GM23338 (cell line): ENCODE data around the gene DIP2C. TPM values are rescaled to one million over a fixed set of nuclear protein-coding genes. Genes with fewer than 3 reads are reported as not detected.
A peak's percentile ranks its signal among the peaks of the same experiment; 100 is the strongest.

Experiments used
- ATAC-seq: fragments of 200-7000 bp; cut with Tn5 transposase; 3 replicates; pipeline ENCODE4 v1.9.1; 2020
- DNase-seq: peaks from one replicate; pipeline ENCODE4 v3.0.0-alpha.2; 2015; ENCODE audit warnings: low spot score
- H2AFZ ChIP-seq: fragments of 200-600 bp; sonication (generic); 2 replicates; pipeline ENCODE4 v1.8.0; 2016; ENCODE audit warnings: antibody characterized with exemption, mild to moderate bottlenecking, moderate library complexity
- H3F3A ChIP-seq: fragments of 200-600 bp; sonication (generic); replicated peaks from 2 replicates; pipeline ENCODE4 v1.8.0; 2017; ENCODE audit warnings: antibody characterized with exemption, mixed run types, low read depth
- H3K27ac ChIP-seq: fragments of 200-600 bp; sonication (generic); 2 replicates; pipeline ENCODE4 v1.6.1; 2016; ENCODE audit warnings: low read depth
- H3K27me3 ChIP-seq: fragments of 200-600 bp; sonication (generic); 2 replicates; pipeline ENCODE4 v1.8.0; 2016; ENCODE audit warnings: mild to moderate bottlenecking, mixed run types, moderate library complexity; ENCODE audit not compliant: insufficient read depth
- H3K36me3 ChIP-seq: fragments of 200-600 bp; sonication (generic); 2 replicates; pipeline ENCODE4 v1.8.0; 2016; ENCODE audit warnings: mild to moderate bottlenecking; ENCODE audit not compliant: insufficient read depth
- H3K4me1 ChIP-seq: fragments of 200-600 bp; sonication (generic); 2 replicates; pipeline ENCODE4 v1.8.0; 2016; ENCODE audit warnings: mild to moderate bottlenecking, moderate library complexity; ENCODE audit not compliant: insufficient read depth
- H3K4me2 ChIP-seq: fragments of 200-600 bp; sonication (generic); 2 replicates; pipeline ENCODE4 v1.7.1; 2017; ENCODE audit warnings: mixed run types
- H3K4me3 ChIP-seq: fragments of 200-600 bp; sonication (generic); 2 replicates; pipeline ENCODE4 v1.6.1; 2016; ENCODE audit warnings: mixed run types
- H3K79me2 ChIP-seq: fragments of 200-600 bp; sonication (generic); replicated peaks from 2 replicates; pipeline ENCODE4 v1.8.0; 2017; ENCODE audit warnings: mild to moderate bottlenecking; ENCODE audit not compliant: insufficient read depth
- H3K9me2 ChIP-seq: fragments of 200-600 bp; sonication (generic); 2 replicates; pipeline ENCODE4 v1.8.0; 2017; ENCODE audit not compliant: insufficient read depth
- H4K20me1 ChIP-seq: fragments of 200-600 bp; sonication (generic); replicated peaks from 2 replicates; pipeline ENCODE4 v1.8.0; 2017; ENCODE audit warnings: mild to moderate bottlenecking; ENCODE audit not compliant: insufficient read depth
- H3K27ac Mint-ChIP-seq: 2 replicates; pipeline ENCODE4 v1.8.0; 2020; ENCODE audit warnings: inconsistent platforms, mild to moderate bottlenecking, moderate library complexity, mixed read lengths
- H3K27me3 Mint-ChIP-seq: 3 replicates; pipeline ENCODE4 v1.8.0; 2022; ENCODE audit warnings: low read depth, mild to moderate bottlenecking, moderate library complexity, mixed read lengths, inconsistent platforms; ENCODE audit not compliant: insufficient read depth, poor library complexity
- H3K36me3 Mint-ChIP-seq: 3 replicates; pipeline ENCODE4 v1.8.0; 2021; ENCODE audit warnings: low read depth, mild to moderate bottlenecking, inconsistent platforms, moderate library complexity, mixed read lengths
- H3K4me1 Mint-ChIP-seq: 3 replicates; pipeline ENCODE4 v1.8.0; 2020; ENCODE audit warnings: mild to moderate bottlenecking, inconsistent platforms, mixed read lengths
- H3K4me3 Mint-ChIP-seq: 3 replicates; pipeline ENCODE4 v1.8.0; 2021; ENCODE audit warnings: moderate library complexity, mild to moderate bottlenecking, inconsistent platforms, mixed read lengths
- H3K9me3 Mint-ChIP-seq: 3 replicates; pipeline ENCODE4 v1.8.0; 2020; ENCODE audit warnings: moderate library complexity, mild to moderate bottlenecking, inconsistent platforms, mixed read lengths
- CTCF ChIP-seq, 2 experiments: fragments of 200-600 bp in 1 of 2; sonication (generic) in 1 of 2; conservative IDR thresholded peaks; 2 replicates each; pipeline versions ENCODE4 v1.5.1 to v1.6.1; 2016 to 2017; ENCODE audit warnings: antibody characterized with exemption in 2 of 2, low read depth in 2 of 2, mild to moderate bottlenecking in 2 of 2, moderate library complexity in 1 of 2
- EZH2 ChIP-seq: fragments of 200-600 bp; sonication (generic); IDR thresholded peaks from one replicate; pipeline ENCODE4 v1.8.0; 2017; ENCODE audit warnings: antibody characterized with exemption, mild to moderate bottlenecking, low read depth; ENCODE audit not compliant: unreplicated experiment
- POLR2AphosphoS5 ChIP-seq: IDR thresholded peaks from 2 replicates; pipeline ENCODE4 v1.6.1; 2016; ENCODE audit warnings: antibody characterized with exemption, low read depth
- STAT1 ChIP-seq: IDR thresholded peaks from one replicate; pipeline ENCODE4 v1.6.1; 2016; ENCODE audit warnings: antibody characterized with exemption; ENCODE audit not compliant: unreplicated experiment
- ZNF114 ChIP-seq: fragments of 250-450 bp; sonication (Bioruptor Pico); IDR thresholded peaks from 2 replicates; pipeline ENCODE4 v1.5.0; 2020; ENCODE audit warnings: mild to moderate bottlenecking, moderate library complexity
- ZNF331 ChIP-seq: fragments of 250-450 bp; sonication (Bioruptor Pico); IDR thresholded peaks from 2 replicates; pipeline ENCODE4 v1.5.0; 2020; ENCODE audit warnings: low read depth, mild to moderate bottlenecking, moderate library complexity
- polyA plus RNA-seq: library from polyadenylated mRNA; unstranded; fragments of >200 nt; fragmentation: Nextera tagmentation; extraction: Ambion mirVana; gene quantifications from 2 replicates; pipeline ENCODE4 v1.2.1, GENCODE V29; 2016
- total RNA-seq: library from RNA; depleted of rRNA; stranded (reverse); fragments of >200 nt; shearing (Covaris generic); gene quantifications from 2 replicates; pipeline ENCODE4 v1.2.3, GENCODE V29; 2014
- TF ChIP-seq, protein P1 (sequence below): IDR thresholded peaks from 2 replicates; pipeline ENCODE4 v1.6.1; 2016; ENCODE audit warnings: antibody characterized with exemption

DIP2C gene
- total and polyA plus RNA-seq, 2 experiments from 2014 or later, result 5.1 to 7.7 TPM

DNA sequence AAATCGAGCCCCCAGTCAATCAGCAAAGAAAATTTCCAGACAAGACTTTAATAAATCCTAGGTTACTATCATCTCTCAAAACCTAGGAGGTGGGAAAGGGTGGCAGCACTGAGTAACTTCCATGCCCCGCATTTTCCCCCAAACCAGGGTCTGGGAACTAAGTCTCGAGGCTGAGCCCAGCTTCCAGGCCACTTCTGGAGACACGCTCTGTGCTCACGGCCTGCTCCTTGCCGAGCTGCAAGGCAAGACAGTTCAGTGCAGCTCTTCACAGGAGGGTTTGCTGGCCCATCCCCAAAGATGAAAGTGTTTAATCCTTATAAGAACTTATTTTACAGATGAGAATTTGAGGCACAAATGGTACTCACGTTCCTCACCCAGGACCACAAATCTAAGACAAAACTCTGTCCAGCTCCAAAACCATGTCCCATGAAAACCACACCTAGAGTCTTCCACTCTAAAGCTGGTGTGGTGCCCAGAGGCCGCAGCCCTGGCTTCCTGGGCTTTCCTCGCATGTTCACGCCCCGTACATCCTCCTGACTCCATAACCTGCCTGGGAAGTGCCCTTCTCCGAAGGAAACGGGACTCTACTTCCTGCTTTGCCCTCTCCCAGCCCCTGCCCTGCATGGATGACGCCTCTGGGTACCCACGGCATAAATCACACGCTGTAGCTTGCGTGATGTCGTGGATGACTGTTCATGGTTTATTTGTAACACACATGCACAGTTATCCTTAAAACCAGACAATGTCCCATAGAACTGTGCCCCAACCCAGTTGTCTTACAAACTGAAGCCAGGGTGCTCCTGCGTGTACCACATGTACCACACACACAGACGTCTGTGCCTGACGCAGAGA, 201.2 kb downstream of the DIP2C start:
- no peak overlapping the region for H3K4me3 ChIP-seq
- H3K36me3 ChIP-seq, result no peaks in the 10 kb centered on the region
- Mint-ChIP-seq H3K27me3 (peaks cover 12% of the 10 kb centered on the region), H3K9me3 (no peaks in the 10 kb centered on the region; the same call in 2 of the 3 replicates), H3K27ac (no peak overlapping the region), H3K4me3 (no peak overlapping the region), H3K36me3 (no peaks in the 10 kb centered on the region), H3K4me1 (peaks cover 51% of the 10 kb centered on the region)
- no peak overlapping the region for H3K27ac ChIP-seq
- H3F3A ChIP-seq, result 0 out of 2 replicates have a peak, but pooled peaks cover 4% of the 10 kb centered on the region
- H3K4me1 ChIP-seq, result peaks cover 15% of the 10 kb centered on the region
- H3K27me3 ChIP-seq, result no peaks in the 10 kb centered on the region
- H3K79me2 ChIP-seq, result no peaks in the 10 kb centered on the region; the same call in 1 of the 2 replicates
- DNase-seq (no peak), ATAC-seq (no peak)
- no peak overlapping the region for H2AFZ ChIP-seq
- TF ChIP-seq STAT1 (no peak), POLR2AphosphoS5 (no peak), CTCF (conservative IDR thresholded peaks at IDR 0.05; ENCODE audit: low read depth in 2 of 2) (peak; percentile 9 to 16; a peak in 1 of 4 replicates), EZH2 (no peak)
- TF ChIP-seq, protein P1, sequence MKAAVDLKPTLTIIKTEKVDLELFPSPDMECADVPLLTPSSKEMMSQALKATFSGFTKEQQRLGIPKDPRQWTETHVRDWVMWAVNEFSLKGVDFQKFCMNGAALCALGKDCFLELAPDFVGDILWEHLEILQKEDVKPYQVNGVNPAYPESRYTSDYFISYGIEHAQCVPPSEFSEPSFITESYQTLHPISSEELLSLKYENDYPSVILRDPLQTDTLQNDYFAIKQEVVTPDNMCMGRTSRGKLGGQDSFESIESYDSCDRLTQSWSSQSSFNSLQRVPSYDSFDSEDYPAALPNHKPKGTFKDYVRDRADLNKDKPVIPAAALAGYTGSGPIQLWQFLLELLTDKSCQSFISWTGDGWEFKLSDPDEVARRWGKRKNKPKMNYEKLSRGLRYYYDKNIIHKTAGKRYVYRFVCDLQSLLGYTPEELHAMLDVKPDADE, result no peak
- H4K20me1 ChIP-seq, result peaks cover 4% of the 10 kb centered on the region
- no peak overlapping the region for H3K4me2 ChIP-seq
- no peaks in the 10 kb centered on the region for H3K9me2 ChIP-seq

- Histone ChIP-seq H4K20me1 (peaks cover 4% of the 10 kb centered on the region), H3K9me2 (no peaks in the 10 kb centered on the region), H3K27ac (no peak overlapping the region), H3K4me1 (peaks cover 11% of the 10 kb centered on the region; the same call in 1 of the 2 replicates), H3K27me3 (no peaks in the 10 kb centered on the region), H3K4me2 (no peak overlapping the region), H2AFZ (no peak overlapping the region), H3K79me2 (no peaks in the 10 kb centered on the region), H3K36me3 (no peaks in the 10 kb centered on the region), H3K4me3 (no peak overlapping the region), H3F3A (0 out of 2 replicates have a peak, but pooled peaks cover 4% of the 10 kb centered on the region)
- no peaks in the 10 kb centered on the region; the same call in 2 of the 3 replicates for H3K9me3 Mint-ChIP-seq
- H3K27ac Mint-ChIP-seq, result no peak overlapping the region
- TF ChIP-seq CTCF (conservative IDR thresholded peaks at IDR 0.05; ENCODE audit: low read depth in 2 of 2), result no peak
- TF ChIP-seq ZNF331 (CRISPR knock-in tag), result no peak
- no peak for TF ChIP-seq ZNF114
- no peak for TF ChIP-seq POLR2AphosphoS5
- peaks cover 12% of the 10 kb centered on the region for H3K27me3 Mint-ChIP-seq
- ATAC-seq (no peak), DNase-seq (no peak)
- H3K4me1 Mint-ChIP-seq, result peaks cover 39% of the 10 kb centered on the region
- H3K4me3 Mint-ChIP-seq, result no peak overlapping the region
- no peaks in the 10 kb centered on the region for H3K36me3 Mint-ChIP-seq
These were observed 202.7 kb downstream of the DIP2C start for GRCh38 chr10:486666-487322.
